Spleen (tissue), 11 donors: Measurements from ENCODE around the gene KCTD10. TPM values are rescaled to one million over a fixed set of nuclear protein-coding genes. Genes with fewer than 3 reads are reported as not detected.
"Not testable (repeated sequence)": the region's sequence is repeated elsewhere in the genome, so short reads cannot be mapped to it uniquely, and the experiment has no call there.

ENCODE experiments used
- DNase-seq: peaks from one replicate; pipeline ENCODE4 v3.0.0-alpha.2; 2020
- H3K27ac ChIP-seq, 8 donors: fragments of 200-600 bp; sonication (generic) in 7 of 8; 1 replicate in 4 of 8; 2 replicates in 4 of 8; pipeline versions ENCODE4 v1.5.0 to v1.8.0; 2016 to 2021; ENCODE audit warnings: inconsistent platforms in 4 of 8, mild to moderate bottlenecking in 4 of 8, moderate library complexity in 1 of 8
- H3K27me3 ChIP-seq, 7 donors: fragments of 200-600 bp; sonication (generic) in 6 of 7; replicated peaks in 1 of 7; 1 replicate in 4 of 7; 2 replicates in 3 of 7; pipeline versions ENCODE4 v1.5.0 to v1.8.0; 2016 to 2021; ENCODE audit warnings: inconsistent platforms in 3 of 7, mild to moderate bottlenecking in 1 of 7
- H3K36me3 ChIP-seq, 6 donors: fragments of 200-600 bp; sonication (generic) in 5 of 6; 1 replicate in 4 of 6; 2 replicates in 2 of 6; pipeline versions ENCODE4 v1.5.0 to v1.8.0; 2016 to 2021; ENCODE audit warnings: inconsistent platforms in 2 of 6
- H3K4me1 ChIP-seq, 6 donors: fragments of 200-600 bp; sonication (generic) in 5 of 6; 1 replicate in 3 of 6; 2 replicates in 3 of 6; pipeline versions ENCODE4 v1.5.0 to v1.8.0; 2016 to 2021; ENCODE audit warnings: inconsistent platforms in 3 of 6
- H3K4me3 ChIP-seq, 8 donors: fragments of 200-600 bp; sonication (generic) in 7 of 8; 1 replicate in 4 of 8; 2 replicates in 4 of 8; pipeline versions ENCODE4 v1.5.0 to v1.8.0; 2016 to 2021; ENCODE audit warnings: inconsistent platforms in 4 of 8, mild to moderate bottlenecking in 4 of 8, moderate library complexity in 2 of 8
- H3K9me3 ChIP-seq, 8 donors: fragments of 200-600 bp; sonication (generic) in 7 of 8; 1 replicate in 4 of 8; 2 replicates in 4 of 8; pipeline versions ENCODE4 v1.5.0 to v1.8.0; 2016 to 2021; ENCODE audit warnings: inconsistent platforms in 4 of 8
- CTCF ChIP-seq, 11 experiments: fragments of 200-600 bp in 7 of 11; fragments of 450-650 bp in 4 of 11; sonication (generic) in 4 of 11; IDR thresholded peaks in 8 of 11; conservative IDR thresholded peaks in 3 of 11; 1 replicate in 7 of 11; 2 replicates in 4 of 11; pipeline versions ENCODE4 v1.4.0 to v1.8.0; 2016 to 2021; ENCODE audit warnings: antibody characterized with exemption in 11 of 11, inconsistent platforms in 4 of 11, mild to moderate bottlenecking in 1 of 11
- POLR2A ChIP-seq, 3 donors: fragments of 450-650 bp; IDR thresholded peaks; one replicate each; pipeline ENCODE4 v1.5.1; 2017; ENCODE audit warnings: antibody characterized with exemption in 3 of 3, mild to moderate bottlenecking in 1 of 3
- POLR2AphosphoS5 ChIP-seq, 3 donors: sonication (generic); formaldehyde crosslinking; IDR thresholded peaks; one replicate each; pipeline ENCODE4 v1.5.1; 2017; ENCODE audit warnings: antibody characterized with exemption in 3 of 3
- WGBS, 5 donors: extraction: QIAGEN DNeasy Blood & Tissue Kit in 3 of 5; methylation state at CpG; one replicate each; pipeline versions ENCODE4 v1.1.5 to v1.1.7; 2013 to 2018; 5-methylcytosine and 5-hydroxymethylcytosine counted together
- intact Hi-C: fragments of 100-400 bp; cut with DNase I; formaldehyde crosslinking; loops from one replicate; pipeline ENCODE4 v1.15.0; 2023; ENCODE audit warnings: low total_unique reads
- polyA plus RNA-seq, 3 donors: library from polyadenylated mRNA; stranded (reverse); fragments of 200-250 nt; gene quantifications; one replicate each; pipeline ENCODE4 v1.2.1, GENCODE V29; 2013
- total RNA-seq, 7 donors: library from RNA; depleted of rRNA in 3 of 7; stranded (reverse); fragments of >200 nt in 3 of 7; fragmentation: NEBNext Ultra II Directional in 4 of 7; extraction: Animal tissue kit (Norgen Biotek cat#: 25700) in 4 of 7; gene quantifications; one replicate each; pipeline versions ENCODE4 v1.1.0 to v1.2.1, GENCODE V29; 2016 to 2021
- donor health status: healthy with polysubstance abuse.
- donor health status: DM: no; HTN: no; CAD: no; lungs with moderate emphysema.
- donor health status: DM: no; HTN: no; CAD: no.
- donor health status: Bipolar disorder and iron deficiency.
- donor health status: healthy.
- donor health status: DM: no; HTN: no; CAD: no.
- donor health status: DM: yes; HTN: yes; CAD: no.

KCTD10 gene
- total and polyA plus RNA-seq, 10 donors: 10.4 to 72.5 (median 48.1) TPM

- WGBS, 5 donors: 40 to 86% (median 85%) methylated on average over 4 of the region's 4 CpGs
- no peak for TF ChIP-seq POLR2AphosphoS5 (IDR thresholded peaks at IDR 0.05)
- TF ChIP-seq CTCF (IDR thresholded peaks at IDR 0.05 in 8 of 11, conservative IDR thresholded peaks at IDR 0.05 in 3 of 11): no peak
- no peak for TF ChIP-seq POLR2A (IDR thresholded peaks at IDR 0.05)
- intact Hi-C loops: no loop called here
- H3K27me3 ChIP-seq: peaks cover 0 to 23% (median 0%) of the 10 kb centered on the region in 7 donors
- no peak overlapping the region for H3K27ac ChIP-seq
- no peaks in the 10 kb centered on the region for H3K36me3 ChIP-seq
- DNase-seq: no peak
- H3K9me3 ChIP-seq: peaks cover 0 to 7% (median 0%) of the 10 kb centered on the region in 8 donors
- no peak overlapping the region for H3K4me3 ChIP-seq
- H3K4me1 ChIP-seq: no peaks in the 10 kb centered on the region
Measured at GRCh38 chr12:109418848-109419480, 58.1 kb downstream of the KCTD10 start.

GRCh38 chr12:109406147-109406546 lies 71.0 kb downstream of the KCTD10 start:
- 94 to 99% (median 97%) methylated on average over 4 of the region's 4 CpGs for WGBS, 5 donors
- DNase-seq, H3K27ac ChIP-seq, H3K9me3 ChIP-seq, intact Hi-C loops, H3K4me3 ChIP-seq, H3K4me1 ChIP-seq, H3K36me3 ChIP-seq: not testable (repeated sequence)
- peaks cover 0 to 17% (median 0%) of the 10 kb centered on the region in 7 donors for H3K27me3 ChIP-seq

GRCh38 chr12:109404841-109405240 lies 72.3 kb downstream of the KCTD10 start:
- H3K4me3 ChIP-seq, H3K27ac ChIP-seq, intact Hi-C loops, DNase-seq, H3K9me3 ChIP-seq, H3K36me3 ChIP-seq, H3K4me1 ChIP-seq: not testable (repeated sequence)
- peaks cover 0 to 18% (median 0%) of the 10 kb centered on the region in 7 donors for H3K27me3 ChIP-seq
- 96 to 100% (median 97%) methylated on average over 2 of the region's 2 CpGs for WGBS, 5 donors

Other genes starting within 250 kb of the KCTD10 start
- gene FOXN4, start 168.0 kb downstream of the KCTD10 start, total RNA-seq: not detected
- gene FOXN4, start 168.0 kb downstream of the KCTD10 start, polyA plus RNA-seq: under 1 TPM in 1 of 3 donors, not detected in 2; 0.05 TPM
- gene MYO1H, start 129.4 kb downstream of the KCTD10 start, total RNA-seq: not detected
- gene MYO1H, start 129.4 kb downstream of the KCTD10 start, polyA plus RNA-seq: under 1 TPM in 1 of 3 donors, not detected in 2; 0.05 TPM
- 10 to 100 TPM; 33.1 to 63.1 (median 43.1) TPM for gene UBE3B, start 334 bp upstream of the KCTD10 start, total RNA-seq
- 1 to 10 TPM; 5.7 to 9.2 (median 6.9) TPM for gene UBE3B, start 334 bp upstream of the KCTD10 start, polyA plus RNA-seq
- gene MMAB, start 96.2 kb upstream of the KCTD10 start, total RNA-seq: 10 to 100 TPM; 14.5 to 23.0 (median 19.3) TPM
- 10 to 100 TPM; 31.1 to 41.7 (median 33.6) TPM for gene MMAB, start 96.2 kb upstream of the KCTD10 start, polyA plus RNA-seq
- gene MVK, start 96.5 kb upstream of the KCTD10 start, total RNA-seq: 10 to 100 TPM in 2 of 7 donors, 1 to 10 TPM in 5; 6.2 to 11.4 (median 9.2) TPM
- 10 to 100 TPM in 2 of 3 donors, 1 to 10 TPM in 1; 7.8 to 16.5 (median 11.3) TPM for gene MVK, start 96.5 kb upstream of the KCTD10 start, polyA plus RNA-seq
- gene FAM222A, start 236.5 kb upstream of the KCTD10 start, total RNA-seq: 10 to 100 TPM; 13.9 to 30.7 (median 21.5) TPM
- 1 to 10 TPM; 1.3 to 5.2 (median 2.1) TPM for gene FAM222A, start 236.5 kb upstream of the KCTD10 start, polyA plus RNA-seq